Astrocyte (in vitro differentiated cells and primary cell): Measurements from ENCODE around the gene MAP3K3. TPM values are rescaled to one million over a fixed set of nuclear protein-coding genes. Genes with fewer than 3 reads are reported as not detected.
"Not testable (repeated sequence)": the region's sequence is repeated elsewhere in the genome, so short reads cannot be mapped to it uniquely, and the experiment has no call there.

Experiments
- DNase-seq: peaks from one replicate; pipeline ENCODE4 v3.0.0-alpha.2; 2010; ENCODE audit warnings: low read depth
- FAIRE-seq: peaks from 2 replicates; lab custom pipeline; 2011; peaks lifted over from hg19 to GRCh38; lab: Jason Lieb, UNC
- H2AFZ ChIP-seq: 2 replicates; pipeline ENCODE4 v1.6.0; 2012; ENCODE audit warnings: low read depth, low read length, inconsistent platforms
- H3K27ac ChIP-seq: 2 replicates; pipeline ENCODE4 v1.5.1; 2011; ENCODE audit warnings: low read depth, low read length, inconsistent platforms
- H3K27me3 ChIP-seq: 2 replicates; pipeline ENCODE4 v1.6.0; 2011; ENCODE audit warnings: low read length, inconsistent platforms; ENCODE audit not compliant: insufficient read depth
- H3K36me3 ChIP-seq: 2 replicates; pipeline ENCODE4 v1.5.1; 2011; ENCODE audit warnings: low read length, inconsistent platforms; ENCODE audit not compliant: insufficient read depth
- H3K4me1 ChIP-seq: 2 replicates; pipeline ENCODE4 v1.5.1; 2011; ENCODE audit warnings: low read length, inconsistent platforms; ENCODE audit not compliant: insufficient read depth
- H3K4me2 ChIP-seq: 2 replicates; pipeline ENCODE4 v1.6.0; 2012; ENCODE audit warnings: low read length, inconsistent platforms
- H3K4me3 ChIP-seq: 2 replicates; pipeline ENCODE4 v1.5.1; 2011; ENCODE audit warnings: low read depth, mild to moderate bottlenecking, low read length, inconsistent platforms; ENCODE audit not compliant: insufficient read depth
- H3K79me2 ChIP-seq: 2 replicates; pipeline ENCODE4 v1.6.0; 2012; ENCODE audit warnings: mild to moderate bottlenecking, low read length, inconsistent platforms; ENCODE audit not compliant: insufficient read depth
- H3K9ac ChIP-seq: 2 replicates; pipeline ENCODE4 v1.6.0; 2012; ENCODE audit warnings: mild to moderate bottlenecking, low read length, inconsistent platforms
- H3K9me3 ChIP-seq: 2 replicates; pipeline ENCODE4 v1.5.1; 2012; ENCODE audit warnings: low read depth, mild to moderate bottlenecking, low read length, inconsistent platforms; ENCODE audit not compliant: insufficient read depth
- H4K20me1 ChIP-seq: 2 replicates; pipeline ENCODE4 v1.6.0; 2012; ENCODE audit warnings: low read length, inconsistent platforms; ENCODE audit not compliant: insufficient read depth
- H3K27ac Mint-ChIP-seq: one replicate; pipeline ENCODE4 v1.8.0; 2021; ENCODE audit warnings: mild to moderate bottlenecking, mixed read lengths; ENCODE audit not compliant: unreplicated experiment
- H3K27me3 Mint-ChIP-seq: one replicate; pipeline ENCODE4 v1.8.0; 2021; ENCODE audit warnings: low read depth, mixed read lengths; ENCODE audit not compliant: unreplicated experiment
- H3K36me3 Mint-ChIP-seq: one replicate; pipeline ENCODE4 v1.8.0; 2021; ENCODE audit warnings: low read depth, mixed read lengths; ENCODE audit not compliant: unreplicated experiment
- H3K4me1 Mint-ChIP-seq: one replicate; pipeline ENCODE4 v1.8.0; 2021; ENCODE audit warnings: low read depth, mixed read lengths; ENCODE audit not compliant: unreplicated experiment
- H3K4me3 Mint-ChIP-seq: one replicate; pipeline ENCODE4 v1.8.0; 2021; ENCODE audit warnings: mild to moderate bottlenecking, moderate library complexity, mixed read lengths; ENCODE audit not compliant: unreplicated experiment
- H3K9me3 Mint-ChIP-seq: one replicate; pipeline ENCODE4 v1.8.0; 2021; ENCODE audit warnings: mild to moderate bottlenecking, mixed read lengths; ENCODE audit not compliant: unreplicated experiment
- EZH2 ChIP-seq: IDR thresholded peaks from 2 replicates; pipeline ENCODE4 v1.6.1; 2012; ENCODE audit warnings: mild to moderate bottlenecking, low read length, inconsistent platforms; ENCODE audit not compliant: insufficient read depth
- total RNA-seq: library from RNA; stranded (reverse); gene quantifications from 2 replicates; pipeline ENCODE4 v1.2.1, GENCODE V29; 2021
- TF ChIP-seq, protein P1 (sequence below): IDR thresholded peaks from 2 replicates; pipeline ENCODE4 v1.5.1; 2011; ENCODE audit warnings: low read depth, mild to moderate bottlenecking, inconsistent platforms, low read length, moderate library complexity; ENCODE audit not compliant: insufficient read depth

The MAP3K3 gene
- total RNA-seq, 1 donor from 2014 or later: 30.5 TPM

DNA sequence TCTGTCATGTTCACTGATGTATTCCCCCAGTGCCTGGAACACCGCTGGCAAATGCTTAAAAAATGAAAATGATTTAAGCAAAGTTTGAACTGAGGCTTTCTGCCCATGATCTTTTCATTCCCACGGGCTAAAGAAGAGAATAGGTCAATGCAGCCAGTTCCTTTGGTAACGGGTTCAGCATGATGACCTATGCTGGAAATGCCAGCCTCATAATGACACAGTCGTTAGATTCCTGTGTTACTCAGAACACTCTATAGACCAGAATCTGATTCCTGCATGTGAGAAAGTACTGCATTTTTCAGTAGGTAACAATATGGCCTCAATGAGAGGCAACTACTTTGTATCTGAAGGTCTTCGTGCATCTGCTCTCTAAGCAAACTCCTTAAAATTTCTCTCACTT is 96.8 kb downstream of the MAP3K3 start:
- Histone ChIP-seq H3K27ac (no peak overlapping the region), H3K79me2 (no peaks in the 10 kb centered on the region), H3K9me3 (no peaks in the 10 kb centered on the region), H3K36me3 (no peaks in the 10 kb centered on the region), H3K9ac (no peak overlapping the region), H3K27me3 (no peaks in the 10 kb centered on the region), H3K4me1 (no peaks in the 10 kb centered on the region), H3K4me2 (no peak overlapping the region), H3K4me3 (no peak overlapping the region), H4K20me1 (peaks cover 3% of the 10 kb centered on the region), H2AFZ (no peak overlapping the region)
- Mint-ChIP-seq H3K9me3 (no peaks in the 10 kb centered on the region), H3K27ac (no peak overlapping the region), H3K36me3 (peaks cover 3% of the 10 kb centered on the region), H3K4me3 (no peak overlapping the region), H3K4me1 (peaks cover 9% of the 10 kb centered on the region), H3K27me3 (no peaks in the 10 kb centered on the region)
- FAIRE-seq (no peak), DNase-seq (no peak)
- TF ChIP-seq, protein P1, sequence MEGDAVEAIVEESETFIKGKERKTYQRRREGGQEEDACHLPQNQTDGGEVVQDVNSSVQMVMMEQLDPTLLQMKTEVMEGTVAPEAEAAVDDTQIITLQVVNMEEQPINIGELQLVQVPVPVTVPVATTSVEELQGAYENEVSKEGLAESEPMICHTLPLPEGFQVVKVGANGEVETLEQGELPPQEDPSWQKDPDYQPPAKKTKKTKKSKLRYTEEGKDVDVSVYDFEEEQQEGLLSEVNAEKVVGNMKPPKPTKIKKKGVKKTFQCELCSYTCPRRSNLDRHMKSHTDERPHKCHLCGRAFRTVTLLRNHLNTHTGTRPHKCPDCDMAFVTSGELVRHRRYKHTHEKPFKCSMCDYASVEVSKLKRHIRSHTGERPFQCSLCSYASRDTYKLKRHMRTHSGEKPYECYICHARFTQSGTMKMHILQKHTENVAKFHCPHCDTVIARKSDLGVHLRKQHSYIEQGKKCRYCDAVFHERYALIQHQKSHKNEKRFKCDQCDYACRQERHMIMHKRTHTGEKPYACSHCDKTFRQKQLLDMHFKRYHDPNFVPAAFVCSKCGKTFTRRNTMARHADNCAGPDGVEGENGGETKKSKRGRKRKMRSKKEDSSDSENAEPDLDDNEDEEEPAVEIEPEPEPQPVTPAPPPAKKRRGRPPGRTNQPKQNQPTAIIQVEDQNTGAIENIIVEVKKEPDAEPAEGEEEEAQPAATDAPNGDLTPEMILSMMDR: no peak
- TF ChIP-seq EZH2: no peak

DNA sequence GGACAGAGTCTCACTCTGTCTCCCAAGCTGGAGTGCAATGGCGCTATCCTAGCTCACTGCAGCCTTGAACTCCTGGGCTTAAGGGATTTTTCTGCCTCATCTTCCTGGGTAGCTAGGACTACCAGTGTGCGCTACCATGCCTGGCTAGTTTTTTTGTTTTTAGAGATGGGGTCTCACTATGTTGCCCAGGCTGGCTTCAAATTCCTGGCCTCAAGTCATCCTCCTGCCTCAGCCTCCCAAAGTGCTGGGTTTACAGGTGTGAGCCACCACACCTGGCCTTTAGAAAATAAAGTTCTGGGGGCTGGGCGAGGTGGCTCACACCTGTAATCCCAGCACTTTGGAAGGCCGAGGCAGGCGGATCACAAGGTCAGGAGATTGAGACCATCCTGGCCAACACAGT is 98.0 kb downstream of the MAP3K3 start:
- H3K4me3 ChIP-seq, H3K27ac ChIP-seq, DNase-seq, H3K9me3 ChIP-seq, H3K27me3 Mint-ChIP-seq, H3K27ac Mint-ChIP-seq, H4K20me1 ChIP-seq, H3K4me1 Mint-ChIP-seq, H3K4me2 ChIP-seq, H3K9me3 Mint-ChIP-seq, H3K27me3 ChIP-seq, H3K4me1 ChIP-seq, H2AFZ ChIP-seq, H3K36me3 ChIP-seq, H3K36me3 Mint-ChIP-seq, H3K9ac ChIP-seq, FAIRE-seq, H3K4me3 Mint-ChIP-seq, H3K79me2 ChIP-seq: not testable (repeated sequence)

DNA sequence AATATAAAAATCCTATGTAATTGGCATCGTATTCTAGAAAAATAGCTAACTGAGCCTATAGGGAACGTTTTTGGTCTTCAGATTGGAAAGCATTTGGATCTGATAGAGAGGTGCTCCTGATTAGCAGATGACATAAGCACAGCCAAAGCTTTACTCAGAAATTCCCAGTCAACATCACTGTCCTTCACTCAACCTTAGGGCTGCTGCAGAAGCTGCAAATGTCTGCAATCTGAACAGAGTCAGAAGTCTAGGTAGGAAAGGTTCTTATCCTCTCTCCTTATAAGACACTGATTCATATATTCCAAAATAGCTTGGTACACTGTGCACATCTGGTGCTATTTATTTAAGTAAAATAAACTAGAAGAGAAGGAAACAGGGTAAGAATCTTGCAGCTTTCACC is 100.2 kb downstream of the MAP3K3 start:
- no peak overlapping the region for H2AFZ ChIP-seq
- Mint-ChIP-seq H3K9me3 (no peaks in the 10 kb centered on the region), H3K4me1 (peaks cover 4% of the 10 kb centered on the region), H3K27ac (no peak overlapping the region), H3K27me3 (no peaks in the 10 kb centered on the region), H3K4me3 (no peak overlapping the region), H3K36me3 (peaks cover 7% of the 10 kb centered on the region)
- H3K27me3 ChIP-seq: no peaks in the 10 kb centered on the region
- H3K79me2 ChIP-seq: no peaks in the 10 kb centered on the region
- no peaks in the 10 kb centered on the region for H4K20me1 ChIP-seq
- no peak overlapping the region for H3K9ac ChIP-seq
- no peak for DNase-seq
- no peak for FAIRE-seq
- no peaks in the 10 kb centered on the region for H3K4me1 ChIP-seq
- no peak for TF ChIP-seq EZH2
- TF ChIP-seq, protein P1: no peak
- no peak overlapping the region for H3K4me3 ChIP-seq
- no peaks in the 10 kb centered on the region for H3K9me3 ChIP-seq
- H3K4me2 ChIP-seq: no peak overlapping the region
- H3K27ac ChIP-seq: no peak overlapping the region
- no peaks in the 10 kb centered on the region for H3K36me3 ChIP-seq
